GM21825 (cell line): ENCODE measurements around the gene SIRT3.
"Not testable (repeated sequence)": the region's sequence is repeated elsewhere in the genome, so short reads cannot be mapped to it uniquely, and the experiment has no call there.

Source experiments
- ATAC-seq: cut with Tn5 transposase; IDR thresholded peaks from one replicate; pipeline ENCODE4 v1.9.1; 2021; ENCODE audit warnings: mild to moderate bottlenecking, moderate library complexity; ENCODE audit not compliant: unreplicated experiment

Gene SIRT3

GRCh38 chr11:180242-180641 is 55.9 kb downstream of the SIRT3 start:
- not testable (repeated sequence) for ATAC-seq
